Neural progenitor cell (in vitro differentiated cells): Measurements from ENCODE around the gene CAMKMT. TPM values are rescaled to one million over a fixed set of nuclear protein-coding genes. Genes with fewer than 3 reads are reported as not detected.

Source experiments
- DNase-seq: peaks from one replicate; pipeline ENCODE4 v3.0.0-alpha.2; 2016; ENCODE audit warnings: low spot score
- H2AFZ ChIP-seq: fragments of 200-600 bp; sonication (generic); replicated peaks from 2 replicates; pipeline ENCODE4 v1.6.1; 2016; ENCODE audit warnings: antibody characterized with exemption
- H3F3A ChIP-seq: fragments of 200-600 bp; sonication (generic); 2 replicates; pipeline ENCODE4 v1.6.1; 2016; ENCODE audit warnings: antibody characterized with exemption, low read depth
- H3K27ac ChIP-seq: fragments of 200-600 bp; sonication (generic); 2 replicates; pipeline ENCODE4 v1.5.1; 2016; ENCODE audit warnings: mild to moderate bottlenecking
- H3K27me3 ChIP-seq: fragments of 200-600 bp; sonication (generic); 2 replicates; pipeline ENCODE4 v1.6.1; 2016; ENCODE audit warnings: mild to moderate bottlenecking, moderate library complexity
- H3K36me3 ChIP-seq: fragments of 200-600 bp; sonication (generic); 2 replicates; pipeline ENCODE4 v1.5.1; 2016
- H3K4me1 ChIP-seq: fragments of 200-600 bp; sonication (generic); 2 replicates; pipeline ENCODE4 v1.6.1; 2016; ENCODE audit warnings: mixed run types
- H3K4me2 ChIP-seq: fragments of 200-600 bp; sonication (generic); 2 replicates; pipeline ENCODE4 v1.6.1; 2016
- H3K4me3 ChIP-seq: fragments of 200-600 bp; sonication (generic); 2 replicates; pipeline ENCODE4 v1.5.1; 2016
- H3K79me2 ChIP-seq: fragments of 200-600 bp; sonication (generic); 2 replicates; pipeline ENCODE4 v1.6.1; 2016; ENCODE audit warnings: low read depth
- H3K9ac ChIP-seq: fragments of 200-600 bp; sonication (generic); 2 replicates; pipeline ENCODE4 v1.6.1; 2016
- H3K9me3 ChIP-seq: fragments of 200-600 bp; sonication (generic); 2 replicates; pipeline ENCODE4 v1.5.1; 2016; ENCODE audit warnings: low read depth
- H4K20me1 ChIP-seq: fragments of 200-600 bp; sonication (generic); 2 replicates; pipeline ENCODE4 v1.6.1; 2016; ENCODE audit warnings: low read depth
- H3K27ac Mint-ChIP-seq: 3 replicates; pipeline ENCODE4 v1.8.0; 2021; ENCODE audit warnings: mixed read lengths
- H3K27me3 Mint-ChIP-seq: 2 replicates; pipeline ENCODE4 v1.8.0; 2022; ENCODE audit warnings: low read depth, mild to moderate bottlenecking, inconsistent platforms, moderate library complexity, mixed read lengths; ENCODE audit not compliant: insufficient read depth
- H3K36me3 Mint-ChIP-seq: 3 replicates; pipeline ENCODE4 v1.8.0; 2021; ENCODE audit warnings: mixed read lengths
- H3K4me1 Mint-ChIP-seq: 3 replicates; pipeline ENCODE4 v1.8.0; 2021; ENCODE audit warnings: mixed read lengths
- H3K4me3 Mint-ChIP-seq: 3 replicates; pipeline ENCODE4 v1.8.0; 2021; ENCODE audit warnings: mild to moderate bottlenecking, moderate library complexity, mixed read lengths
- H3K9me3 Mint-ChIP-seq: 3 replicates; pipeline ENCODE4 v1.8.0; 2020; ENCODE audit warnings: mixed read lengths
- EZH2 ChIP-seq: fragments of 200-600 bp; sonication (generic); IDR thresholded peaks from 2 replicates; pipeline ENCODE4 v1.6.1; 2017; ENCODE audit warnings: antibody characterized with exemption, mild to moderate bottlenecking, moderate library complexity
- EZH2phosphoT487 ChIP-seq: fragments of 200-600 bp; sonication (generic); IDR thresholded peaks from 2 replicates; pipeline ENCODE4 v1.6.1; 2017; ENCODE audit warnings: antibody characterized with exemption
- total RNA-seq: library from RNA; depleted of rRNA; stranded (reverse); fragments of >200 nt; gene quantifications from 2 replicates; pipeline ENCODE4 v1.2.3, GENCODE V29; 2015; ENCODE audit warnings: low replicate concordance
- TF ChIP-seq, protein P1 (sequence below): fragments of 200-600 bp; sonication (generic); IDR thresholded peaks from 2 replicates; pipeline ENCODE4 v1.5.1; 2017; ENCODE audit warnings: antibody characterized with exemption, mild to moderate bottlenecking

The CAMKMT gene
- total RNA-seq, 1 donor from 2014 or later, result 28.5 TPM

GRCh38 chr2:44531289-44531688 lies 169.5 kb downstream of the CAMKMT start:
- H3K4me1 Mint-ChIP-seq, result peaks cover 5% of the 10 kb centered on the region
- H3K27me3 Mint-ChIP-seq, result no peaks in the 10 kb centered on the region
- Histone ChIP-seq H2AFZ (no peak overlapping the region), H3F3A (peaks cover 11% of the 10 kb centered on the region), H3K27me3 (no peaks in the 10 kb centered on the region), H3K4me3 (no peak overlapping the region), H3K27ac (no peak overlapping the region), H4K20me1 (no peaks in the 10 kb centered on the region), H3K9ac (no peak overlapping the region), H3K4me1 (peaks cover 25% of the 10 kb centered on the region), H3K4me2 (no peak overlapping the region), H3K36me3 (no peaks in the 10 kb centered on the region), H3K79me2 (peaks cover 12% of the 10 kb centered on the region), H3K9me3 (no peaks in the 10 kb centered on the region)
- no peak for DNase-seq
- no peak overlapping the region for H3K27ac Mint-ChIP-seq
- no peak overlapping the region for H3K4me3 Mint-ChIP-seq
- no peaks in the 10 kb centered on the region for H3K36me3 Mint-ChIP-seq
- H3K9me3 Mint-ChIP-seq, result no peaks in the 10 kb centered on the region
- TF ChIP-seq, protein P1, sequence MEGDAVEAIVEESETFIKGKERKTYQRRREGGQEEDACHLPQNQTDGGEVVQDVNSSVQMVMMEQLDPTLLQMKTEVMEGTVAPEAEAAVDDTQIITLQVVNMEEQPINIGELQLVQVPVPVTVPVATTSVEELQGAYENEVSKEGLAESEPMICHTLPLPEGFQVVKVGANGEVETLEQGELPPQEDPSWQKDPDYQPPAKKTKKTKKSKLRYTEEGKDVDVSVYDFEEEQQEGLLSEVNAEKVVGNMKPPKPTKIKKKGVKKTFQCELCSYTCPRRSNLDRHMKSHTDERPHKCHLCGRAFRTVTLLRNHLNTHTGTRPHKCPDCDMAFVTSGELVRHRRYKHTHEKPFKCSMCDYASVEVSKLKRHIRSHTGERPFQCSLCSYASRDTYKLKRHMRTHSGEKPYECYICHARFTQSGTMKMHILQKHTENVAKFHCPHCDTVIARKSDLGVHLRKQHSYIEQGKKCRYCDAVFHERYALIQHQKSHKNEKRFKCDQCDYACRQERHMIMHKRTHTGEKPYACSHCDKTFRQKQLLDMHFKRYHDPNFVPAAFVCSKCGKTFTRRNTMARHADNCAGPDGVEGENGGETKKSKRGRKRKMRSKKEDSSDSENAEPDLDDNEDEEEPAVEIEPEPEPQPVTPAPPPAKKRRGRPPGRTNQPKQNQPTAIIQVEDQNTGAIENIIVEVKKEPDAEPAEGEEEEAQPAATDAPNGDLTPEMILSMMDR, result no peak
- TF ChIP-seq EZH2, result no peak
- TF ChIP-seq EZH2phosphoT487, result no peak

DNA sequence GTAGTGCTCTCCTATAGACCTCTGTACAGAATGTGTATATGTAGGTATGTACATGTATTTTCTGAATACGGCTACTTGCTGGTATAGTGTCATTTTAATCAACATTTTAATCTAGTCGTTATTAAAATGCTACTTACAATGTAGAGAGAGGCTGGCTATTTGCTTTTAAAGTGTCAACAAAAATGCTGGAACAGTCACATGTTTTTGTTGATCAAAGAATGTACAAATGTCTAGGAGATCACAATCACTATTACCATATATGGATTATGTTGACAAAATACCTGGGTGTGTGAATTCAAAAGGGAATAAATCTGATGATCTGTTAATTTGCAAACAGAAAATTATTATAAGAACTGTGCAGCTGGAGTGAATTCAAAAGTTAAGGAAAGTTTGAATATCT lies 170.3 kb downstream of the CAMKMT start:
- Histone ChIP-seq H3K9ac (no peak overlapping the region), H3K27me3 (no peaks in the 10 kb centered on the region), H3K9me3 (no peaks in the 10 kb centered on the region), H3K4me1 (peaks cover 25% of the 10 kb centered on the region), H3K4me3 (no peak overlapping the region), H3K27ac (no peak overlapping the region), H3K79me2 (peaks cover 12% of the 10 kb centered on the region), H3K36me3 (no peaks in the 10 kb centered on the region), H3K4me2 (no peak overlapping the region), H3F3A (peaks cover 11% of the 10 kb centered on the region), H4K20me1 (no peaks in the 10 kb centered on the region), H2AFZ (no peak overlapping the region)
- H3K36me3 Mint-ChIP-seq, result no peaks in the 10 kb centered on the region
- H3K27me3 Mint-ChIP-seq, result no peaks in the 10 kb centered on the region
- H3K4me3 Mint-ChIP-seq, result no peak overlapping the region
- no peak overlapping the region for H3K27ac Mint-ChIP-seq
- H3K9me3 Mint-ChIP-seq, result no peaks in the 10 kb centered on the region
- no peak for DNase-seq
- TF ChIP-seq EZH2phosphoT487 (no peak), EZH2 (no peak)
- TF ChIP-seq, protein P1, result no peak
- peaks cover 5% of the 10 kb centered on the region for H3K4me1 Mint-ChIP-seq

DNA sequence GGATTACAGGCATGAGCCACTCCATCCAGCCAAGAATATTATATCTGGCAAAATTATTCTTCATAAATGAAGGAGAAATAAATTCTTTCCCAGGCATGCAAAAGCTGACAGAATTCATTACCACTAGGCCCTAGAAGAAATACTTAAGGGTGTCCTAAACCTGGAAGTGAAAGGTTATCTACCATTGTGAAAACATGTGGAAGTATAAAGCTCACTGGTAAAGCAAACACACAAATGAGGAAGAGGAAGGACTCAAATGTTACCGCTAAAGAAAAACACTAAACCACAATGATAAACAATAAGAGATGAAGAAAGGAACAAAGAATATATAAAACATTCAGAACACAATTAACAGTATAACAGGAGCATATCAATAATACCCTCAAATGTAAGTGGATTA lies 171.8 kb downstream of the CAMKMT start:
- Histone ChIP-seq H3K36me3 (no peaks in the 10 kb centered on the region), H3K27ac (no peak overlapping the region), H3K27me3 (no peaks in the 10 kb centered on the region), H3K79me2 (peaks cover 12% of the 10 kb centered on the region), H3K4me2 (no peak overlapping the region), H3F3A (peaks cover 11% of the 10 kb centered on the region), H3K9me3 (no peaks in the 10 kb centered on the region), H3K9ac (no peak overlapping the region), H4K20me1 (no peaks in the 10 kb centered on the region), H3K4me3 (no peak overlapping the region), H2AFZ (no peak overlapping the region), H3K4me1 (peaks cover 21% of the 10 kb centered on the region)
- no peak for DNase-seq
- Mint-ChIP-seq H3K27ac (no peak overlapping the region), H3K4me3 (no peak overlapping the region), H3K9me3 (peaks cover 3% of the 10 kb centered on the region), H3K36me3 (no peaks in the 10 kb centered on the region), H3K4me1 (peaks cover 4% of the 10 kb centered on the region), H3K27me3 (no peaks in the 10 kb centered on the region)
- TF ChIP-seq EZH2, result no peak
- no peak for TF ChIP-seq EZH2phosphoT487
- TF ChIP-seq, protein P1, result no peak

DNA sequence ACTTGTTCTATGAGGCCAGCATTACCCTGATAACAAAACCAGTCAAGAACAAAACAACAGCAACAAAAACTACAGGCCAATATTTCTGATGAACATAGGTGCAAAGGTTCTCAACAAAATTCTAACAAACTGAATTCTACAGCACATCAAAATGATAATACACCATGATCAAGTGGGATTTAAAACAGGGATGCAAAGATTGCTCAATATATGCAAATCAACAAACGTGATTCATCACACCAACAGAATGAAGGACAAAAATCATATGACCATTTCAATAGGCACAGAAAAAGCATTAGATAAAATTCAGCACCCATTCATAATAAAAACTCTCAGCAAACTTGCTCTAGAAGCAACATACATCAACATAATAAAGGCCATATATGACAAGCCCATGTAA lies 173.6 kb downstream of the CAMKMT start:
- Histone ChIP-seq H3K9me3 (no peaks in the 10 kb centered on the region), H2AFZ (no peak overlapping the region), H3K4me3 (no peak overlapping the region), H3K27ac (no peak overlapping the region), H3F3A (no peaks in the 10 kb centered on the region), H4K20me1 (no peaks in the 10 kb centered on the region), H3K36me3 (no peaks in the 10 kb centered on the region), H3K27me3 (no peaks in the 10 kb centered on the region), H3K4me2 (no peak overlapping the region), H3K9ac (no peak overlapping the region), H3K4me1 (peaks cover 9% of the 10 kb centered on the region), H3K79me2 (peaks cover 12% of the 10 kb centered on the region)
- H3K4me3 Mint-ChIP-seq, result no peak overlapping the region
- H3K27me3 Mint-ChIP-seq, result no peaks in the 10 kb centered on the region
- TF ChIP-seq EZH2phosphoT487, result no peak
- TF ChIP-seq EZH2, result no peak
- TF ChIP-seq, protein P1, result no peak
- DNase-seq, result no peak
- no peaks in the 10 kb centered on the region for H3K4me1 Mint-ChIP-seq
- H3K9me3 Mint-ChIP-seq, result peaks cover 3% of the 10 kb centered on the region
- no peaks in the 10 kb centered on the region for H3K36me3 Mint-ChIP-seq
- no peak overlapping the region for H3K27ac Mint-ChIP-seq
